ENCODE data around the gene BICDL2.

Gene BICDL2

DNA sequence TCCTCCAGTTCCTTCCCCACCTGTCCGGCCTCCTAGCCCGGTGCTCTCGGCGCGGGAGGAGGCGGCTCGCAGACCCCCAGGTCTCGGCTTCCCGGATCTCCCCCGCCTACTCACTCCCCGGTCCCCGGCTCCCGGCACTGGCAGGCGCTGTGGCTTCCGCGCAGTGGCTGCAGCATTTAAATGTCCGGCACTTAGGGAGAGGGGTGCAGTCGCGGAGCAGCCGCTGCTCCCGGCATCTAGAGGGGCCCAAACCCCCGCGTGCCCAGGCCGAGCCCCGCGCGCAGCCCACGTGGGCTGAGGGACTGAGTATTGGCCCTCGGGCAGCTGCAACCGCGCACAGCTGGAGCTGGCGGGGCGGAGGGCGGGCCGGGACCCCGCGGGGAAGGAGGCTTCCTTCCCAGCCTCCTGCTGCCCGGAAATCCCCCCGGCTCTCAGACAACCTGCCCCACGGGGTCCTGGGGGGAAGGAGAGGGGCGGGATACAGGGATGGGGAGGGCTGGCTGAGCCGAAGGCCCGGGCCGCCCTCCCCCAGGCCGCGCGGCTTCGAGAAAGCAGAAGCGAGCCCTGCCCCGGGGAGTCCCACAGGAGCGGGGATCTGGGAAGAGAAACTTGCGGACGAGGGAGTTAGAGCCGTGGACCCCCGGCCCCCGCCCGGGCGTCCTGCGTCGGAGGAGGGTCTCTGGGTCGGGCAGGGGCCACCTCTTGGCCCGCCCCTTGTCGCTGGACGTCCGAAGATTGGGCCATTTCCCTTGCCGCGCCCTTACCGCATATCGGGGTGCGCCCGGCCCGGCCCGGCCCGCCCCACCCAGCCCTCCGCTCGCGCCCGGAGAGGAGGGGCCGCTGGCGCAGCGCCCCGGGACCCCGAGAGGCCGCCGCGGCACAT, 9.3 kb upstream of the BICDL2 start, which contains the start of gene MMP25:
MMP25 (plus strand) TSS at position 804 of the 883 bp plus-strand sequence. CDS start 357 bp downstream, outside the sequence.
- DNase-seq = no peak

DNA sequence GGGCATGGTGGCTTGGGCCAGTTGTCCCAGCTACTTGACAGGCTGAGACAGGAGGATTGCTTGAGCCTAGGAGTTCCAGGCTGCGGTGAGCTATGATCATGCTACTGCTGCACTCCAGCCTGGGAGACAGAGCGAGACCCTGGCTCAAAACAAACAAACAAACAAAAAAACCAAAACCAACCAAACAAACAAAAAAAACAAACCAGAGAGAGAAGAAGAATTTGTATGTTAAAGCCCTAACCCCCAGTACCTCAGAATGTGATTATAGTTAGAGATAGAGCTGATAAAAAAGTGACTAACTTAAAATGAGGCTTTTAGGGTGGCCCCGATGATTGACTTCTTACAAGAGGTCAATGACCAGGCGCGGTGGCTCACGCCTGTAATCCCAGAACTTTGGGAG, 8.0 kb upstream of the BICDL2 start:
- no peak for DNase-seq

DNA sequence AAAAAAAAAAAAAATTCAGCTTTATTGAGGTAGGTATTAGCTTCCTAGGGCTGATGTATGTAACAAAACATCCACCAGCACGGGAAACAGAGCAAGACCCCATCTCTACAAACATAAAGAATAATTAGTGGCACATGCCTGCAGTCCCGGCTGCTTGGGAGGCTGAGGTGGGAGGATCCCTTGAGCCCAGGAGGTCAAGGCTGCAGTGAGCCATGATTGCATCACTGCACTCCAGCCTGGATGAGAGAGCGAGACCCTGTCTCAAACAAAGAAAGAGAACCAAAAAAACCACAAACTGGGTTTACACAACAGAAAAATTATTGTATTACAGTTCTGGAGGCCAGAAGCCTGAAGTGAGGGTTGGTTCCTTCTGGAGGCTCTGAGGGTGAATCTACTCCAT, 5.6 kb upstream of the BICDL2 start:
- DNase-seq = no peak

DNA sequence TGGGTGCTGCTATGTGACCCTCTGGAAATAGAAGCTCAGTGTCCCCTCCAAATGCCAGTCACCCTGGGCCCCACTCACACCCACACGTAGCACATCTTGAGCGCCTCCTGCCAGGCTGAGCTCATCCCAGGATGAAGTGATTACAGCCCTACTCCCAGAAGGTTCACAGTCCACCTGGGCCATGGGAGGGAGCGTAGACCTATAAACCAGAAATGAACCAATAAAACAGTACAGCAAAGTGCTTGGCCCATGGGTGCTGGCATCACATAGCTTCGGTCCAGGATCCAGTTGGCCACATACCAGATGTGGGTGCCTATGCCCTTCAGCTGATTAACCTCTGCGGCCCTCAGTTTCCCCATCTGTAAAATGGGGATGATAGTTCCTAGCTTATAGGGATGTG, 2.2 kb upstream of the BICDL2 start:
- DNase-seq = no peak

DNA sequence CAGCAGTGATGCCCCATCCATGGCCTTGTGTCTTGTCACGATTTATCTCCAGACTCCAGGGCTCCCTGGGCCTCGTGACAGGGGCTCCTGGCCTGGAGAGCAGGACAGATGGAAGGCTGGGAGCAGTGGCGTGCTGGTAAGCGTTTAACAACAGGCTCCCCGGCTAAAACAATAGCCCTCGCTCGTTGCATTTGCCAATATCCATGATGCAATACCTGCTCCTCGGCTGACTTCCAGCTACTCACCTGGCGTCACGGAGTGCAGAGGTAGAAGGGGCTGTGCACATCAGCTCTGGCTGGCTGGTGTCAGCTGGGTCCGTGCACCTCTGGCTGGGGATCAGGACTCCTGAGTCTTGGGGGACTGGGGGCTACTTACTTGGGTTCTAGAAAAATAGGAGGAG, 1.5 kb upstream of the BICDL2 start:
- no peak for DNase-seq

DNA sequence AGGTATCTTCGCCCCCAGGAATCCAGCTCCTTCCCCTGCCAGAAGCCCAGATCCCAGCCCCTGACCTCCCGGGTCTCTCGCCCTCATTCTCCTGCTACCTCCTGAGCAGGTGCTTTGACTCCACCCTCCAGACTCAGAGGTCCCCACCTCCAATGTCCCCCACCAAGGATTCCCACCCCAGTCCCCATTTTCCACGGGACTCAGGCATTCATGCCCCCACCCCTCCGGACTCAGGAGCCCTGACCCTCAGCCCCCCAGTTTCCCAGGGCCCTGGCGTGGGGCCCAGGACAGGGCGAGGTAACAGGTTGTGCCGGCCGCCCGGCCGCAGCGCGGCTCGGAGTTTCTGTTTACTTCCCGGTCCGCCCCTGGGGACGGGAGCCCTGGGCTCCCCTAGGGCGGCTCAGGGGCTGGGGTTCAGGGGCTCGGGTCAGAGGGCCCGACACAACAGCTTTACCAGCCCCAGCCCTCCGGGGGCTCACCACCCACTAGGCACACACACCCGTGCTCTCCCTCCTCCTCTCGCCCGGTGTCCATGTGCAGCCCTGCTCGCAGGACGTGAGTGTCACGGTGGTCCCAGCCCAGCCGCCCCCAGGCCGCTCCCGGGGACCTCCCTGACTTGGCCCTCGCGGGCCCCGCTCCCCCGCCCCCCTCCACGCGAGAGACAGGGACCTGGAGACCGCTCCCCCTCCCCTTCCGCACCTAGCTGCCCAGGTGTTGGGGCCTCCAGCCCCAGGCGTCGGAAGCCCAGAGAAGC, 595 bp downstream of the BICDL2 start:
- no peak for DNase-seq

DNA sequence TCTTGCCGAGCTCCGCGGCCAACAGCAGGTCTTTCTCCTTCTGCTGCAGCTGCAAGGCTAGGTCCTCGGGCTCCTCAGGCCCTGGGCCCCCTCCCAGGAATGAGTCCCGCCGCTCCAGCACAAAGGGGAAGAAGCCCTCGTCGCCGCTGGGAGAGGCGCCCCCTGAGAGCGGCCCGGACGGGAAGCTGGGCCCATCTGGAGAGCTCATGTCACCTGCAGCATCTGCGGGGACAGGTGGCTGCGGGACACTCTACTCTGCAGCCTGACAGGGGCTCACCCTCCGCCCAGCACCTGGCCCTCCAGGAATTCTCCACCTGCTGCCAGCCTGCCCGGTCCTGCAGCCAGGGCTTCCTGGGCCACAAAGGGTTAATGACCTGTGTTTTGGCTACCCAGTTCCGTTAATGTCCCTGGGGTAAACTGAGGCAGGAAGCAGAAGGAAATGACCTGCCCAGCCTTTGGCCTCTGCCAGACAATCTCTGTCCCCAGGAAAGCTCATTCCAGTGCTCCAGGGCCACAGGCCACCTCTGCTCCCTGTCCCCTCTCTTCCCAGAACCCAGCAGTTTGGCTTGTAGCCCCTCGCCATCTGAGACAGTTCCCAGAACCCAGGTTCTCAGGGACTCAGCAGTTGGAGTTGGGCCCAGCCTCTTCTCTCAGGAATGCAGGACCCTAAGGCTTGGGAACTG, 1.3 kb downstream of the BICDL2 start:
- no peak for DNase-seq

DNA sequence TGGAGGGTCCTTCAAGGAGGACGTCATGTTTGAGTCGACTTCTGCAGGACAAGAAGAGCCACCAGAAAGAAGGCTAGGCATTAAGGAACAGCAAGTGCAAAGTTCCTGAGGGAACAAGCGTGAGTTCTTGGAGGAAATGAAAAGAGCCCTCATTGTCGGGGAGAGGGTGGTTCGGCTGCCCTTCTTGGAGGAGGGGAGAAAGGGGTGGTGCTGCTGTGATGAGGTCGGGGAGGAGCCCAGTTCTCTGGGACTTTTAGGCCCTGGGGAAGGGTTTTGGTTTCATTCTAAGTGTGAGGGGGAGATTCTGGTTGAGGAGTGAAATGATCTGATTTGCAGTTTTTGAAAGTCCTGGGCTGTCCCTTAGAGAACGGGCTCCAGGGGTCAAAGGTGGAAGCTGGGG, 4.1 kb downstream of the BICDL2 start:
- DNase-seq = no peak

DNA sequence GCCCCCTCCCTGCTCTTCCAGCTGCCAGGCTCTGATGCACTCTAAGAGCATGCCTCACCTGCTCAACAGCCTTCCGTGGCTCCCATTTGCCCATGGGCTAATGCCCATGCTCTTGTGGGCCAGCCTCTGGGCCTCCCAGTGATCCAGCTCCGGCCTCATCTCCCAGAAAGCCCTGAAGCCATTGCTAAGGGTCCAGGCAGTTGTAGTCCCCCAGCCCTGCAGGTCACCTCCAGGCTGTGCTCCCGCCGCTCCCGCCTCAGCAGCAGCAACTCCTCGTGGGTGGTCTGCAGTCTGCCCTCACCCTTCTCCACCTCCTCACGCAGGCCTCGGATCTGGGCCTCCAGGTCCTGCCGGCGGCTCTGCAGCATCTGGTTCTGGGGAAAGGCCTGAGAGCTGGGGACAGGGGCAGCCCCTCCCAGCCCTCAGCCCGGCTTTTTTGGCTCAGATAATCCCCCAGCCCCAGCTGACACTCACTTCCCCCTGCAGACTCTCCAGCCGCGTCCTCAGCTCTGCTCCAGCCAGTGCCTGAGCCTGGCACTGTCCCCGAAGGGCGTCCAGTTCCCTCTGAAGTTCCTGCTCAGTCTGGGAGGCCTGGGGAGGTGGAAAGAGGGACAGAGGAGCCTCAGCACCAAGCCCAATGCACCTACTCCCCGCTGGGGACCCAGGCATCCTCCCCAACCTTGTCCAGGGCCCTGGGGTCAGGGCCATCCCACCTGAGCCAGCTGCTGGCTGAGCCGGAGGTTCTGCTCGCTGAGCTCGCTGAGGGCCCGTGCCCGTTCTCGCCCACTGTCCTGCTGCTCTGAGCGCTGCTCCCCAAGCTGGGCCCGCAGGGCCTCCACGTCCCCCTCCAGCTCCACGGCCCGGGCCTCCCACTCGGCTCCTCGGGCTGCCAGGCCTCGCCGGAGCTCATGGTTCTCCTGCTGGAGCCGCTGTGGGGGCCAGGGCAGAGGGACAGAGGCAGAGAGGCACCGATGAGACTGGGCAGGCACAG, 6.2 kb downstream of the BICDL2 start:
- DNase-seq = no peak

DNA sequence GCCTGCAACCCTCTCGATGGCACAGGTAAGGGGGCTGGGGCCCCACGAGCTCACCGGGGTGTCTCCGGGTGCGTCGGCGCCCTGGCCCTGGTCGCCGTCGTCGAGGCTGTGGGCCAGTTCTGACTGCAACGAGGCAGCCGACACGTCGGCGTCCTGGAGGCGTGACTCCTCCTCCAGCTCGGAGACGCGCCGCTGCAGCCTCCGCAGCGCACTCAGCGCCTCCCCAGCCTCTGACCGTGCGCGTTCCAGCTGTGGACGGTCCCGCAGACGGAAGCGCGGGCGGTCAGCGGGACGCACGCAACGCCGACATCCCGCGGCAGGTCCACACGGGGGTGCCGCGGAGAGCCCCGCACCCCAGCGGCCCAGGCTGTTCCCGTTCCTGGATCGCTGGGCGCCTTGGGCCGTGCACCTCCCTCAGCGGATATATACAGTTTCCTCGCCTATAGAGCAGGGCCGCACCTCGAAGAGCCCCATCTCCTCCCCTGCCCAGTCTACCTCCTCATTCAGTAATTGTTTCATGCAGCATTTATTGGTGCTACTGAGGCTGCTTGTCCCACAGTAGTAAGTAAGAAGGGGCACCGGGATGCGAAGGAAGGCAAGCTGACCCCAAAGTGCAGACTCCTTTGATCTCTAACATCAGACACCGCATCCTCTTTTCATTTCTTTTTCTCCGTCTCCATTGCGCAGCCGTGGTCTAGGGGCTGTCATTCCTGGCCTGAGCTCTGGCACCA, 7.1 kb downstream of the BICDL2 start:
- peak; percentile 55 for DNase-seq

DNA sequence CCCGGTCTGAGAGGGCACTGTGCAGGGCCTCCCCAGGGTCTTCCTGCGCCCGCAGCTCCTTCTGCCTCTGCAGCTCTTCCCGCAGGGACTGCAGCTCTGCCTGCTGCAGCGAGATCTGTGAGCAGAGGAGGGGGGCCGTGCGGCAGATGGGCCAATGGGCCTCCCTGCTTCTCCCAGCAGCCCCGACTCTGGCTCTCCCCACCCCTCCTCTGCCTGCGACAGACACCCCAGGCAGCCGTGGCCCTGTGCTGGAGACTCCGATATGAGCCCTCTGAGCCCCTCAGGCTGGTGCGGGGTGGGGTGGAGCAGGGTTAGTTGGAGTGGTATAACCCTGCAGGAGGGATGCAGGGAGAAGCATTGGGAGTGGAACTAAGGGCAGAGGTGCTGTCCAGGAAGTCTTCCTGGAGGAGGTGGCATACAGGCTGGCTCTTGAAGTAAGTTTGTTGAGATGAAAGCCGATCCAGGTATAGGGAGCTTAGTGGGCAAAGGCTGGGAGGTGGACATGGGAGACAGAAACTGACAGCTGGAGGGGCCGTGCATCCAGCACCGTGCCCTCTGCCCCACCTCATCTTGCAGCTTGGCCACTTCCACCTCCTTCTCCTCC, 7.9 kb downstream of the BICDL2 start:
- DNase-seq = no peak

DNA sequence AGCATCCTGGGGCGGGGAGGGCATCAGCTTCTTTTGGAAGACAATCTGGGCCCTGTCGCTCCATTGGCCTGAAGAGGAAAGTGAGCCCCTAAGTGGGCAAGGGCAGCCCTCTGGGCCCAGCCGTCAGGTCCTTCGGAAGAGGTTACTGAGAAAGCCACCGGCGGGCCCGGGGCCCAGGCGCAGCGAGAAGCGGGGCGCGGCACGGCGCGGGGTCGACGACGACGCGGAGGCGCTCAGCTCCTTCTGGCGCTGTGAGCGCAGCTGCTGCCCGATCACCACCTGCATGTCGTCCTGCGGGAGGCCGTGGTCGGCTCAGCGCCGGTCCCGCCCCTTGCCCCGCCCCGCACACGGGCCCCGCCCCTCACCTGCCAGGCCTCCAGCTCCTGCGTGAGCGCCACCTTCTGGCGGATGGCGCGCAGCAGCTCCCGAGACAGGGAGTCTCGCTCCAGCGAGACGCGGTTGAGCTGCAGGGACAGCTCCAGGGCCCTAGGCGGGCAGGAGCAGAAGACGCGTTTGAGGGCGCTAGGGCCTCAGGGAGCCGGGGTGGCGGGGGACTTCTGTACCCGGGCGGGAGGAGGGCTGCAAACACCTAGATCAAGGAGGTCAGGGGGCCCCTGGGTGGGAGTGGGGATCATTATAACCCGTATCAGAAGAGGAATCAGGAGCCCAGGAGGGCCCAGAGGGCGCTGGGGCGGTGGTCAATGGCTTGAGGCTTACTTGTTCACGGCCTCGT, 8.6 kb downstream of the BICDL2 start:
- peak; percentile 86 for DNase-seq

DNA sequence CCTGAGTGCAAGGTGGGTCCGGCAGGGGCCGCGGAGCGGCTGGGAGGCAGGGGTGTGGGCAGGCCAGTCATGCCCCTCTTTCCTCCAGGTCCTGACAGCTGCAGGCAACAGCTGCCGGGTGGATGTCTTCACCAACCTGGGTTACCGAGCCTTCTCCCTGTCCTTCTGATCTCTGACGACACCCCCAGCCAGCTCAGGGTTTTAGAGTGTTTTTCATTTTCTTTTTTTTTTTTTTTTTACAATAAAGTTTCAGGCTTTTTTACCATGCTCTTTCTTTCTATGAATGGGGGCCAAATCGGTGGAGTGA, 9.3 kb downstream of the BICDL2 start:
- DNase-seq = no peak

DNA sequence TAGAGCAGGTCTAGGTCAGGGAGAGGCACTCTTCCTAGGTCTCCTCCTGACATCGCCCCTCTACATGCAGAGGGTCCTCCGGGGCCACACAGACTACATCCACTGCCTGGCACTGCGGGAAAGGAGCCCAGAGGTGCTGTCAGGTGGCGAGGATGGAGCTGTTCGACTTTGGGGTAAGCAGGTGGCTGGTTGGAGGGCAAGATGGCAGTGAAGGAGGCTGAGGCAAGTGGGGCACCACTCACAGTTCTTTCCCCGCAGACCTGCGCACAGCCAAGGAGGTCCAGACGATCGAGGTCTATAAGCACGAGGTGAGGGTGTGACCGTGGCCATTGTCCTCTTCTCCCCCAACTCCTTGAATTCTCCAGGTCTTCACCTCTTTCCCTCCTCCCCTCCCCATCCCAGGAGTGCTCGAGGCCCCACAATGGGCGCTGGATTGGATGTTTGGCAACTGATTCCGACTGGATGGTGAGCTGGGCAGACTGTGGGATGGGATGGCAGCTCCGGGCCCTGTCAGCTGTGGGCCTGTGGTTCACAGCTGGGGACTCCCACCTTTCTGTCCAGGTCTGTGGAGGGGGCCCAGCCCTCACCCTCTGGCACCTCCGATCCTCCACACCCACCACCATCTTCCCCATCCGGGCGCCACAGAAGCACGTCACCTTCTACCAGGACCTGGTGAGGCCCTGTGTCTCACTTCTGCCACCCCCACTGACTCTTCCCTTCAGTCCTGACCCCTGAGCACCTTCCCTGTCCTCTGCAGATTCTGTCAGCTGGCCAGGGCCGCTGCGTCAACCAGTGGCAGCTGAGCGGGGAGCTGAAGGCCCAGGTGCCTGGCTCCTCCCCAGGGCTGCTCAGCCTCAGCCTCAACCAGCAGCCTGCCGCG, 9.9 kb downstream of the BICDL2 start:
- DNase-seq = no peak

DNA sequence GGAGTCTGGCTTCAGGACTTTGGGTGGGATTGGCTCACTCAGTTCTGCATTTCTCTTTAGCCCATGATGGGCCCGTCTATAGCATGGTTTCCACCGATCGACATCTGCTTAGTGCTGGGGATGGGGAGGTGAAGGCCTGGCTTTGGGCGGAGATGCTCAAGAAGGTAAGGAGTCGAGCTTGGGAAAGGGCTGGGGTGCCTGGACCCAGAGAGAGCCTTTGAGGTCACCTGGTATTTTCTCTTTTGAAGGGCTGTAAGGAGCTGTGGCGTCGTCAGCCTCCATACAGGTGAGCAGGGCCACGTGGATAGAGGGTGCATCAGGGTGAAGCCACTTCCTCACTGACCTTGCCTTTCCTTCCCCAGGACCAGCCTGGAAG, 10.8 kb downstream of the BICDL2 start:
- DNase-seq = no peak

DNA sequence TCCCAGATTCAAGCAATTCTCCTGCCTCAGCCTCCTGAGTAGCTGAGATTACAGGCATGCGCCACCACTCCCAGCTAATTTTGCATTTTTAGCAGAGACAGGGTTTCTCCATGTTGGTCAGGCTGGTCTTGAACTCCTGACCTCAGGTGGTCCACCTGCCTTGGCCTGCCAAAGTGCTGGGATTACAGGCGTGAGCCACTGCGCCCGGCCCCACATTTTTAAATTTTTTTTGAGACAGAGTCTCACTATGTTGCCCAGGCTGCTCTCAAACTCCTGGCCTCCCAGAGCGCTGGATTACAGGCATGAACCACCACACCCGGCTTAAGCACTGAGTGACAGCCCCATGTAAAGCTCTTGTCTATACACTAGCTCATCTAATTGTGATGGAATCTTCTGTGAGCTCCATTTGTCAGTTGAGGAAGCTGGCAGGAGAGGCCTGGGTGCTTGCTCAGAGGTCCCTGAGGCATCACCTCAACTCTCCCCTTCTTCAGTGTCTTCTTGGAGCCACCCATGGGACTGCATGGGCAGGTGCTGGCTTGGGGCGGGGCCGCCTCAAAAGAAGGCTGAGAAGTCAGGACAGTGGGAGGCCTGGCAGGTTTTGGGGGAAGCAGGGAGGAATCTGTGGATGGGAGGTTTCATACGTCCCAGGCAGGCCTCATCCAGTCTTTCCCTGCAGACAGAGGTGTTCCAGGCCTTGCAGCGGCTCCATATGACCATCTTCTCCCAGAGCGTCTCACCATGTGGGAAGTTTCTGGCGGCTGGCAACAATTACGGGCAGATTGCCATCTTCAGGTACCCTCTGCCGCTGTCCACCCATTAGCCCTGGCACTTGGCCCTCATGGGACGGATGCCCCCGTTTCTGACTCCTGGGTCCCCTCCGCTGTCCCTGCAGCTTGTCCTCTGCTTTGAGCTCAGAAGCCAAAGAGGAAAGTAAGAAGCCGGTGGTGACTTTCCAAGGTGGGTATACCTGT, 11.4 kb downstream of the BICDL2 start:
- DNase-seq = no peak

DNA sequence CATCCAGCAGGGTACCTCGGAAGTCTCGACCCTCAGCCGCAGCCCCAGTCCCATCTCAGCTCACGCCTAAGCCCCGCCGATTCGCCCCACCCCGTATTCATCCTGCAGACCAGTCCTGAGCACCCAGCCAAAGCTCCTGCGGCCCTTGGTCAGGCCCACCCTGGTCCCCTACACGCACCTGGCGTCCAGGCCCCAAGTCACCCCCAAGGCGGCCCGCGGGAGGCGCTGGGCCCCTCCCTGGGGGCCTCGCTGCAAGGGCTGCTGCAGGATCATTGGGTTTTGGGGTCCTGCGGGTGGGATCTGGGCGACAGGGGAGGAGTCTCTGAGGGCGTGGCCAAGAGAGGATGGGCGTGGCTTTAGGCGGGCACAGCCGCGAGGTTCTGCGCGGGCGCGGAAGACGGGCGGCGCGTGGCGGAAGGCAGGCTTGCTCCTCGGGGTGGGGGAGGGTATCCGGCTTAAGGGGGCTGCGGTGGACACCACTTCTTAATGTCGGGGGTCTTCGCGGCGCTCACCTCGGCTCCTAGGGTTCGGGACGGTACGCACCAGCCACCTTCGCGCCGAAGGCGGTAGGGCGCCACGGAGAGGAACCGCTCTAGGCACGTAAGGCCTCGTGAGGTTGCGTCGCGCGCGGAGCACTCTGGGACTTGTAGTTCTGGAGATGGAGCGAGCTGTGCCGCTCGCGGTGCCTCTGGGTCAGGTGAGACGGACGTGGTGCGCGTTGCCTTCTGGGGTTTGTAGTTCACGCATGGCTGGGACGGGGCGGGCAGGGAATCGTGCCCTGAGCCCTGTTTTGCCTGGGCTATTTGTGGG, 12.9 kb downstream of the BICDL2 start, which contains the start of the genes HCFC1R1 and THOC6:
HCFC1R1 (minus strand) TSS at position 274 of the 810 bp plus-strand sequence; CDS start at position 273, 1 bp downstream.
THOC6 (plus strand) TSS at position 367 of the 810 bp plus-strand sequence; CDS start at position 659, 292 bp downstream.
- peak; percentile 96 for DNase-seq
